Activated CD4-positive, alpha-beta T cell treated with anti-CD3 and anti-CD28 coated beads, Interleukin-2, Interleukin-4, amounts not matched to agents 100 ng/mL and 50 ng/mL, durations not matched to agents 16 hours and 8 hours (primary cell): ENCODE data around the gene SLC25A34.
"Not testable (repeated sequence)": the region's sequence is repeated elsewhere in the genome, so short reads cannot be mapped to it uniquely, and the experiment has no call there.

ENCODE experiments used
- DNase-seq: peaks from one replicate; pipeline ENCODE4 v3.0.0-alpha.2; 2020; ENCODE audit warnings: low spot score

Gene SLC25A34

GRCh38 chr1:15736038-15736891, at the start of gene SLC25A34:
TSS of gene SLC25A34 (plus strand) at chr1:15736258. CDS start at chr1:15736486, 228 bp downstream.
- no peak for DNase-seq

GRCh38 chr1:15687446-15687845, 48.6 kb upstream of the SLC25A34 start:
- no peak for DNase-seq

GRCh38 chr1:15690317-15690716, 45.7 kb upstream of the SLC25A34 start:
- no peak for DNase-seq

GRCh38 chr1:15691434-15692032, 44.5 kb upstream of the SLC25A34 start:
- DNase-seq: no peak

DNA sequence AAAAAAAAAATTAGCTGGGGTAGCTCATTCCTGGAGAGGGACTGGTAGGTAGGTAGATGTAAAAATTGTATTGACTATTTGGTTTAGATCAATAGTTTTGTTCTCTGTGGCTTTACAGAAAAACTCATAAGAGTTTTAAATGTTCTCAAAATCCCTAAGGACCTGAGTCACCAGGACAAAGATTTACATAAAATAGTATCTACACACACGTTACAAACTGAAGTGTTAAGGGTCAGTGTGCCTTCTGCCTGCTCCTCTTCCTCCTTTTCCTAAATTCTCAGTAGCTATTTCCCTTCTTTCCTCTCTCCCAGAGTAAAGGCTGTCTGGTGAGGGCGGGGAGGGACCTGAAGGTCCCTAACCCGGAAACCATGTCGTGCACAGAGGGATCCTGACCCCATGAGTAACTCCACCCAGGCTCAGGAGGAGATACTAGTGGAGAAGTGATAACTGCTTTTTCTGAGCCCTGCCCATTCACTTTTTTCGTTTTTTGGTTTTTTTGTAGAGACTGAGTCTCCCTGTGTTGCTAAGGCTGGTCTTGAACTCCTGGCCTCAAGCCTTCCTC, 43.9 kb upstream of the SLC25A34 start:
- no peak for DNase-seq

GRCh38 chr1:15693371-15693770, 42.7 kb upstream of the SLC25A34 start:
- no peak for DNase-seq

- peak; percentile 37 for DNase-seq
These were observed 39.0 kb upstream of the SLC25A34 start for GRCh38 chr1:15696956-15697521.

GRCh38 chr1:15698201-15698600, 37.9 kb upstream of the SLC25A34 start:
- no peak for DNase-seq

GRCh38 chr1:15699321-15699720, 36.7 kb upstream of the SLC25A34 start:
- not testable (repeated sequence) for DNase-seq

- DNase-seq: no peak
These were observed 35.5 kb upstream of the SLC25A34 start for GRCh38 chr1:15700508-15700907.

DNA sequence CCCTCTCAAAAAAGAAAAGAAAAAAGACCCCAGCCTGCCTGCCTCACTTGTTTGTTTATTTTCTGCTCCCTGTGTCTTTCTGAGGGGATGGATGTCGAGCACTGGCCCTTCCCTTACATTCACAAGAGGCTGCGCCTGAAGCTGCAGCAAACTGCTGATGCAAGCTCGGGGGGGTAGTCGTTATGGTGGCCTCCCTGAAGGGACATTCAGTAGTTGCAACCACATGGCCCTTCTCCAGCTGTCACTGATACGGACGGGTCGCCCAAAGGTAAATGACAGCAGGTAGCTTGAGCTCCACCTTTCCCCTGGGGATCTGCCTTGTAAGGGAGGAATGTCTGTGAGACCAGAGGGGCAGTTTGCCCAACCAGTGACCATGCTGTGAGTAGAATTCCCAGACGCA, 34.3 kb upstream of the SLC25A34 start:
- no peak for DNase-seq

DNA sequence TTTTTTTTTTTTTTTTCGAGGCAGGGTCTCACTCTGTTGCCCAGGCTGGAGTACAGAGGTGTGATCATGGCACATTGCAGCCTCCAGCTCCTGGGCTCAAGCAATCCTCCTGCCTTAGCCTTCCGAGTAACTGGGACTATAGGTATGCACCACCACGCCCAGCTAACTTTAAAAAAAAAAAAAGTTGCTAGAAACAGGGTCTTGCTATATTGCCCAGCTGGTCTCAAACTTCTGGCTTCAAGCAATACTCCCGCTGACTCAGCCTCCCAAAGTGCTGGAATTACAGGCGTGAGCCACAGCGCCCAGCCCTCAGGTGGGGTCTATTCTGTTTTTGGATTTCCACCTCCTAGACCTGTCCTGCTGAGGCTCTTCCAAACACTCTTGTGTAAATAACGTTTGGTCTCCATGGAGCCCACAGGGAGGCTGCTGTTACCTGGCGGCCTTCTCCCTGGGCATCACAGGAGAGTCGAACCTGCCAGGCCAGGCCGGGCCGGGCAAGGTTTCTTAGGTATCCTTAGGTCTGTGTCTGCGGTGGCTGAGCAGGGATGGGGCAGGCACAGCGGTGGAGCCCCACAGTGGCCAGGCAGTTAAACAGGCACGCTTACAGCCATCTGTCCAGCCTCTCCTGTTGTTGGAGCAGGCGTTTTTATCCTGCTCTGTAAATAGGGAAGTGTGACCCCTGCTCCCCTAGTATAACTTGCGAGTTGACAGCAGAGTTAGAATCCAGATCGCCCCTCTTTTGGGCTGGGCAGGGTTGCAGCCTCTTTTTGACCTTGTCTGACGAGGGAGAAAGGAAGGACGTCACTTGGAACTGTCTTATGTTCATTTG, 33.1 kb upstream of the SLC25A34 start:
- no peak for DNase-seq

GRCh38 chr1:15703562-15703961, 32.5 kb upstream of the SLC25A34 start:
- DNase-seq: no peak

DNA sequence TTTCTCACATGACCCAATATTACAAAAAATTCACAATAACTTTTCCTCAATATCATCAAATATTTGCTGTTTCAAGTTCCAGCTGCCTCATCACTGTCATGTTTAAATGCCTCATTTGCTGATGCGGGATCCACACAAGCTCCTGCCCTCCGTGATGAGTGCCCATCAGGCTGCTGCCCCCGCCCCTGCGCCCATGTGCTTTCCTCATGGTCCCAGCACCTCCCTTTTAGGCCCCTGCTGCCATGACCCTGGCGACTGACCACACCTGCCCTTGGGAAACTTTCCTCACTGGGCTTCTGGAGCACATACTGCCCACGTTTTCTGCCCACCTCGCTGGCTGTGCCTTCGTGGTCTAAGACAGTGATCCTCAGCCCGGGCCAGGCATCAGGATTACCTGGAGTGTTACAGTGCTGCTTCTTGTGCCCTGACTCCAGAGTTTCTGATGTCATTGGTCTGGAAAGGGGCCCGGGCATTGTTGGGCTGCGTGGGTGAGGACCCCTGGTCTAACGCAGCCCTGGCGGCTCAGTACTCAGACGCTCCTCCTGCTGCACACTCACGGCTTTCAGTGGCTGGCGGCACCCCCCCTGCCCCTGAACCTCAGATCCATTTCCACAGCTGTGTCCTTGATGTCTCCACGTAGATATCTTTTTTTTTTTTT, 31.4 kb upstream of the SLC25A34 start:
- no peak for DNase-seq

DNA sequence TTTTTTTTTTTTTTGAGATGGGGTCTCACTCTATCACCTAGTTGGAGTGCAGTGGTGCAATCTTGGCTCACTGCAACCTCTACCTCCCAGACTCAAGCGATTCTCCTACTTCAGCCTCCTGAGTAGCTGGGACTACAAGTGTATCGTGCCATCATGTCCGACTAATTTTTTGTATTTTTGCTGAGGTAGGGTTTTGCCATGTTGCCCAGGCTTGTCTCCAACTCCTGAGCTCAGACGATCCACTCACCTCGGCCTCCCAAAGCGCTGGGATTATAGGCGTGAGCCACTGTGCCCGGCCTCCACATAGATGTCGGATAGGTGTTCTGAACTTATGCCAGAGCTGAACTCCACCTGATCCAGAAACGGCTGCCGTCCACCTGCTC, 30.9 kb upstream of the SLC25A34 start:
- no peak for DNase-seq

GRCh38 chr1:15706751-15707150, 29.3 kb upstream of the SLC25A34 start:
- DNase-seq: no peak

GRCh38 chr1:15707239-15707925, 28.7 kb upstream of the SLC25A34 start:
- DNase-seq: no peak

- no peak for DNase-seq
These were observed 27.4 kb upstream of the SLC25A34 start for GRCh38 chr1:15708486-15709137.

DNA sequence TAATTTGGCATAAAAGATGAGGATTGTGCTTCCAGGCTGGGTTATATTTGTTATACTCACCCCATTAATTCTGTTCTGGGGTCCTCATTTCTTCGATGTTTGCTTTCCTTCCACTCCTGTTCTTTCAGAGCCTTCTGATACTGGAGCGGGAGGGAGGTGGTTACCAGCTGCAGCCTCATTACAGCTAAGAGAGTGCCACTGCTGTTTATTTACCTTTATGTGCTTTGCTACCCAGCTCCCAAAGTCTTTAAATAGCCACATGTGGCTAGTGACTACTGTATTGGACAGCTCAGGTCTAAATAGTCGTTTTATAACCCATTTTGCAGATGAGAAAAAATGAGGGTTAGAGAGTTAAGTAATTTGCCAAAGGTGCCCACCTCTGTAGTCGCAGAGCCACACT, 26.8 kb upstream of the SLC25A34 start:
- DNase-seq: no peak

DNA sequence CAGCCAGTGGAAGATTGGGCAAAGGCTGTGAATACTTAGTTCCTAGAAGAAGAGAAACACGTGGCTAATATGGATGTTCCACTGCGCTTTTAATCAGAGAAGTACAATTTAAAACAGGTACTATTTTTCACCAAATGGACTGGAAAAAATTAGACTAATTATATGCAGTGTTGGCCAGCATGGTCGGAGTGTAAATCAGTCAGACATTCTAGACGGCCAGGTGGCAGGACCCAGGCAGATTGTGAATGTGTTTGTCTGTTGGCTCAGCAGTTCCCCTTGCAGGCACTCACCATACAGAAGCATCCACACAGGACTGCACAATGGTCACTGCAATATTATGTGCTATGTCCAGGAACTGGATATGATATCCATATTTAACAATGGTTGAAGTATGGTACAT, 23.9 kb upstream of the SLC25A34 start:
- DNase-seq: no peak
